ENCODE data around the gene WASHC4.

Gene WASHC4

GRCh38 chr12:105209091-105209490 is 101.6 kb downstream of the WASHC4 start:
- no peak for DNase-seq (ENCODE audit: low read depth)

- no peak for DNase-seq (ENCODE audit: low read depth)
Observed at GRCh38 chr12:105212438-105212837, 104.9 kb downstream of the WASHC4 start.

GRCh38 chr12:105214148-105214547 is 106.6 kb downstream of the WASHC4 start:
- DNase-seq (ENCODE audit: low read depth) = no peak

GRCh38 chr12:105214670-105215375 is 107.3 kb downstream of the WASHC4 start:
- no peak for DNase-seq (ENCODE audit: low read depth)

- DNase-seq (ENCODE audit: low read depth) = no peak
Observed at GRCh38 chr12:105218434-105218833, 110.9 kb downstream of the WASHC4 start.

Data from T-helper 22 cell (primary cell).